HG02763 (cell line): ENCODE results near the gene INPP4A.

Experiments used
- ATAC-seq: cut with Tn5 transposase; IDR thresholded peaks from one replicate; pipeline ENCODE4 v1.9.1; 2021; ENCODE audit warnings: mild to moderate bottlenecking, moderate library complexity; ENCODE audit not compliant: unreplicated experiment

Gene INPP4A

GRCh38 chr2:98459496-98460175, 15.0 kb downstream of the INPP4A start:
- ATAC-seq, result no peak

- ATAC-seq, result peak; percentile 65
Measured at GRCh38 chr2:98460573-98461497, 16.2 kb downstream of the INPP4A start.

- no peak for ATAC-seq
Measured at GRCh38 chr2:98461498-98462049, 16.9 kb downstream of the INPP4A start.

- ATAC-seq, result no peak
Measured at GRCh38 chr2:98463081-98463481, 18.4 kb downstream of the INPP4A start.

GRCh38 chr2:98463551-98463971, 18.9 kb downstream of the INPP4A start:
- ATAC-seq, result no peak

- no peak for ATAC-seq
Measured at GRCh38 chr2:98463988-98464771, 19.5 kb downstream of the INPP4A start.

- peak; percentile 35 for ATAC-seq
Measured at GRCh38 chr2:98464772-98465310, 20.2 kb downstream of the INPP4A start.

- ATAC-seq, result peak; percentile 34
Measured at GRCh38 chr2:98465456-98466226, 21.0 kb downstream of the INPP4A start.

- ATAC-seq, result no peak
Measured at GRCh38 chr2:98467082-98467536, 22.5 kb downstream of the INPP4A start.

- no peak for ATAC-seq
Measured at GRCh38 chr2:98467652-98468051, 23.0 kb downstream of the INPP4A start.

GRCh38 chr2:98468621-98469236, 24.1 kb downstream of the INPP4A start:
- peak; percentile 48 for ATAC-seq

- ATAC-seq, result no peak
Measured at GRCh38 chr2:98469862-98470544, 25.3 kb downstream of the INPP4A start.

GRCh38 chr2:98470851-98471255, 26.2 kb downstream of the INPP4A start:
- no peak for ATAC-seq

- ATAC-seq, result no peak
Measured at GRCh38 chr2:98471402-98472131, 26.9 kb downstream of the INPP4A start.

- ATAC-seq, result no peak
Measured at GRCh38 chr2:98472132-98472650, 27.5 kb downstream of the INPP4A start.

GRCh38 chr2:98472961-98473746, 28.5 kb downstream of the INPP4A start:
- no peak for ATAC-seq
